ENCODE data around the gene RYK. TPM values are rescaled to one million over a fixed set of nuclear protein-coding genes. Genes with fewer than 3 reads are reported as not detected.

RYK gene
- total and polyA plus RNA-seq, 2 donors (not counting 3 experiments of a cell fraction or from before 2014, with no cell fraction given): 23.8 to 48.3 TPM

- no peaks in the 10 kb centered on the region for H3K9me3 ChIP-seq (replicated peaks; ENCODE audit: control insufficient read depth, insufficient read depth, low read length)
- H3K4me2 ChIP-seq (ENCODE audit: insufficient read depth, low read length): no peak overlapping the region
- peaks cover 0 to 5% of the 10 kb centered on the region in 2 experiments for H3K36me3 ChIP-seq (ENCODE audit: control insufficient read depth in 2 of 2, extremely low read depth in 1 of 2, insufficient read depth in 2 of 2, low read length in 2 of 2)
- dilution Hi-C loops (cut with MboI; ENCODE audit: extremely low pct_ligation_motif_present, low sequenced_read_pairs): no loop called here
- intact Hi-C loops (cut with micrococcal nuclease): no loop called here
- no peak overlapping the region for H3K4me3 ChIP-seq (replicated peaks in 1 of 3; ENCODE audit: insufficient read depth in 1 of 3, low read depth in 1 of 3, low read length in 3 of 3)
- ChIA-PET CTCF (interaction anchor here (1.3 to 8.8 kb wide), 8 partner anchors 8 to 269 kb away, joined by 3 to 147 read pairs (median 8); no protein-coding TSS in a partner anchor), POLR2A (no interaction called here)
- TF ChIP-seq JUN (IDR thresholded peaks at IDR 0.05; ENCODE audit: borderline replicate concordance, insufficient read depth, insufficient read length, low read depth) (no peak), EZH2 (IDR thresholded peaks at IDR 0.05; ENCODE audit: borderline replicate concordance, low read depth, low read length, severe bottlenecking) (no peak), GATA2 (IDR thresholded peaks at IDR 0.05; ENCODE audit: insufficient read depth, insufficient read length, low read depth, low read length) (no peak), POLR2AphosphoS5 (IDR thresholded peaks at IDR 0.05; ENCODE audit: insufficient read depth, low read depth, low read length) (no peak)
- TF ChIP-seq, protein P1, sequence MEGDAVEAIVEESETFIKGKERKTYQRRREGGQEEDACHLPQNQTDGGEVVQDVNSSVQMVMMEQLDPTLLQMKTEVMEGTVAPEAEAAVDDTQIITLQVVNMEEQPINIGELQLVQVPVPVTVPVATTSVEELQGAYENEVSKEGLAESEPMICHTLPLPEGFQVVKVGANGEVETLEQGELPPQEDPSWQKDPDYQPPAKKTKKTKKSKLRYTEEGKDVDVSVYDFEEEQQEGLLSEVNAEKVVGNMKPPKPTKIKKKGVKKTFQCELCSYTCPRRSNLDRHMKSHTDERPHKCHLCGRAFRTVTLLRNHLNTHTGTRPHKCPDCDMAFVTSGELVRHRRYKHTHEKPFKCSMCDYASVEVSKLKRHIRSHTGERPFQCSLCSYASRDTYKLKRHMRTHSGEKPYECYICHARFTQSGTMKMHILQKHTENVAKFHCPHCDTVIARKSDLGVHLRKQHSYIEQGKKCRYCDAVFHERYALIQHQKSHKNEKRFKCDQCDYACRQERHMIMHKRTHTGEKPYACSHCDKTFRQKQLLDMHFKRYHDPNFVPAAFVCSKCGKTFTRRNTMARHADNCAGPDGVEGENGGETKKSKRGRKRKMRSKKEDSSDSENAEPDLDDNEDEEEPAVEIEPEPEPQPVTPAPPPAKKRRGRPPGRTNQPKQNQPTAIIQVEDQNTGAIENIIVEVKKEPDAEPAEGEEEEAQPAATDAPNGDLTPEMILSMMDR (IDR thresholded peaks at IDR 0.05; ENCODE audit: extremely low read depth in 1 of 2, insufficient read depth in 1 of 2, low read depth in 1 of 2, low read length in 2 of 2): no peak
- H4K20me1 ChIP-seq (replicated peaks; ENCODE audit: control insufficient read depth, extremely low read depth, insufficient read depth, low read length): no peaks in the 10 kb centered on the region
- DNase-seq (ENCODE audit: low read depth, low spot score) (no peak), FAIRE-seq (no peak)
- peaks cover 20% of the 10 kb centered on the region for H3K4me1 ChIP-seq (ENCODE audit: control insufficient read depth, extremely low read depth, insufficient read depth, low read length)
- H3K79me2 ChIP-seq (ENCODE audit: control insufficient read depth, insufficient read depth, low read length): no peaks in the 10 kb centered on the region
- no peak overlapping the region for H3K9ac ChIP-seq (replicated peaks; ENCODE audit: extremely low read depth, insufficient read depth, low read length)
- no peaks in the 10 kb centered on the region for H3K27me3 ChIP-seq (ENCODE audit: control insufficient read depth in 2 of 2, insufficient read depth in 2 of 2, low read length in 2 of 2)
- no peak overlapping the region for H2AFZ ChIP-seq (ENCODE audit: low read depth, low read length)
- no peak overlapping the region for H3K27ac ChIP-seq (ENCODE audit: insufficient read depth, low read depth, low read length)
- no TSS peak for BruUV-seq (replicated peaks)
- H3K9me1 ChIP-seq (replicated peaks; ENCODE audit: control insufficient read depth, extremely low read depth, insufficient read depth, low read length): no peaks in the 10 kb centered on the region
Observed at GRCh38 chr3:134199240-134199639, 51.4 kb downstream of the RYK start.

- no peaks in the 10 kb centered on the region for H4K20me1 ChIP-seq (replicated peaks; ENCODE audit: control insufficient read depth, extremely low read depth, insufficient read depth, low read length)
- H3K9ac ChIP-seq (replicated peaks; ENCODE audit: extremely low read depth, insufficient read depth, low read length): no peak overlapping the region
- no peak overlapping the region for H3K27ac ChIP-seq (ENCODE audit: insufficient read depth, low read depth, low read length)
- H3K79me2 ChIP-seq (ENCODE audit: control insufficient read depth, insufficient read depth, low read length): no peaks in the 10 kb centered on the region
- DNase-seq (ENCODE audit: low read depth, low spot score): no peak
- POLR2A ChIA-PET: no interaction called here
- H3K27me3 ChIP-seq (ENCODE audit: control insufficient read depth in 2 of 2, insufficient read depth in 2 of 2, low read length in 2 of 2): no peaks in the 10 kb centered on the region
- H3K4me2 ChIP-seq (ENCODE audit: insufficient read depth, low read length): no peak overlapping the region
- H3K4me1 ChIP-seq (ENCODE audit: control insufficient read depth, extremely low read depth, insufficient read depth, low read length): peaks cover 23% of the 10 kb centered on the region
- no peak overlapping the region for H3K4me3 ChIP-seq (replicated peaks in 1 of 3; ENCODE audit: insufficient read depth in 1 of 3, low read depth in 1 of 3, low read length in 3 of 3)
- no peak overlapping the region for H2AFZ ChIP-seq (ENCODE audit: low read depth, low read length)
- dilution Hi-C loops (cut with MboI; ENCODE audit: extremely low pct_ligation_motif_present, low sequenced_read_pairs): no loop called here
- CTCF ChIA-PET: interaction anchor here (0.6 to 8.8 kb wide), 16 partner anchors 9 to 275 kb away, joined by 3 to 147 read pairs (median 4); no protein-coding TSS in a partner anchor
- H3K36me3 ChIP-seq (ENCODE audit: control insufficient read depth in 2 of 2, extremely low read depth in 1 of 2, insufficient read depth in 2 of 2, low read length in 2 of 2): peaks cover 0 to 5% of the 10 kb centered on the region in 2 experiments
- BruUV-seq (replicated peaks): no TSS peak
- no peaks in the 10 kb centered on the region for H3K9me3 ChIP-seq (replicated peaks; ENCODE audit: control insufficient read depth, insufficient read depth, low read length)
- TF ChIP-seq GATA2 (IDR thresholded peaks at IDR 0.05; ENCODE audit: insufficient read depth, insufficient read length, low read depth, low read length) (no peak), MAX (IDR thresholded peaks at IDR 0.05; ENCODE audit: insufficient read depth, insufficient read length) (no peak), FOS (IDR thresholded peaks at IDR 0.05; ENCODE audit: borderline replicate concordance, insufficient read depth, low read length) (no peak), EZH2 (IDR thresholded peaks at IDR 0.05; ENCODE audit: borderline replicate concordance, low read depth, low read length, severe bottlenecking) (no peak), POLR2AphosphoS5 (IDR thresholded peaks at IDR 0.05; ENCODE audit: insufficient read depth, low read depth, low read length) (no peak), JUN (IDR thresholded peaks at IDR 0.05; ENCODE audit: borderline replicate concordance, insufficient read depth, insufficient read length, low read depth) (no peak), MYC (IDR thresholded peaks at IDR 0.05; ENCODE audit: low read depth, low read length) (no peak), POLR2A (IDR thresholded peaks at IDR 0.05; ENCODE audit: low read depth, low read length) (no peak)
- TF ChIP-seq, protein P1 (IDR thresholded peaks at IDR 0.05; ENCODE audit: extremely low read depth in 1 of 2, insufficient read depth in 1 of 2, low read depth in 1 of 2, low read length in 2 of 2): no peak
- H3K9me1 ChIP-seq (replicated peaks; ENCODE audit: control insufficient read depth, extremely low read depth, insufficient read depth, low read length): no peaks in the 10 kb centered on the region
- intact Hi-C loops (cut with micrococcal nuclease): no loop called here
- FAIRE-seq: no peak
Observed at GRCh38 chr3:134198414-134198813, 52.2 kb downstream of the RYK start.

All from endothelial cell of umbilical vein (primary cell).